Neutrophil (primary cell): ENCODE measurements around the gene TRAF4.

Source experiments
- H3K27ac ChIP-seq: fragments of 200-600 bp; sonication (generic); 2 replicates; pipeline ENCODE4 v1.5.1; 2016; ENCODE audit warnings: mild to moderate bottlenecking, moderate library complexity
- H3K27me3 ChIP-seq: fragments of 200-600 bp; sonication (generic); 2 replicates; pipeline ENCODE4 v1.6.0; 2016; ENCODE audit warnings: mild to moderate bottlenecking
- H3K36me3 ChIP-seq: fragments of 200-600 bp; sonication (generic); 2 replicates; pipeline ENCODE4 v1.5.1; 2017
- H3K4me1 ChIP-seq, 2 experiments: fragments of 200-600 bp in 1 of 2; sonication (generic) in 1 of 2; 1 replicate in 1 of 2; 2 replicates in 1 of 2; pipeline versions ENCODE4 v1.5.1 to v1.6.1; 2013 to 2016; ENCODE audit warnings: low read depth in 1 of 2, low read length in 1 of 2, mild to moderate bottlenecking in 1 of 2, moderate library complexity in 1 of 2; ENCODE audit not compliant: control insufficient read depth in 1 of 2, insufficient read depth in 1 of 2
- H3K4me3 ChIP-seq, 2 experiments: fragments of 200-600 bp in 1 of 2; sonication (generic) in 1 of 2; 1 replicate in 1 of 2; 2 replicates in 1 of 2; pipeline ENCODE4 v1.5.1; 2013 to 2016; ENCODE audit warnings: low read depth in 1 of 2, low read length in 1 of 2, mild to moderate bottlenecking in 1 of 2, moderate library complexity in 1 of 2
- H3K9me3 ChIP-seq: fragments of 200-600 bp; sonication (generic); 2 replicates; pipeline ENCODE4 v1.5.1; 2016
- CTCF ChIP-seq: fragments of 200-600 bp; sonication (generic); IDR thresholded peaks from 2 replicates; pipeline ENCODE4 v1.5.1; 2016; ENCODE audit warnings: antibody characterized with exemption

The TRAF4 gene, protein sequence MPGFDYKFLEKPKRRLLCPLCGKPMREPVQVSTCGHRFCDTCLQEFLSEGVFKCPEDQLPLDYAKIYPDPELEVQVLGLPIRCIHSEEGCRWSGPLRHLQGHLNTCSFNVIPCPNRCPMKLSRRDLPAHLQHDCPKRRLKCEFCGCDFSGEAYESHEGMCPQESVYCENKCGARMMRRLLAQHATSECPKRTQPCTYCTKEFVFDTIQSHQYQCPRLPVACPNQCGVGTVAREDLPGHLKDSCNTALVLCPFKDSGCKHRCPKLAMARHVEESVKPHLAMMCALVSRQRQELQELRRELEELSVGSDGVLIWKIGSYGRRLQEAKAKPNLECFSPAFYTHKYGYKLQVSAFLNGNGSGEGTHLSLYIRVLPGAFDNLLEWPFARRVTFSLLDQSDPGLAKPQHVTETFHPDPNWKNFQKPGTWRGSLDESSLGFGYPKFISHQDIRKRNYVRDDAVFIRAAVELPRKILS

DNA sequence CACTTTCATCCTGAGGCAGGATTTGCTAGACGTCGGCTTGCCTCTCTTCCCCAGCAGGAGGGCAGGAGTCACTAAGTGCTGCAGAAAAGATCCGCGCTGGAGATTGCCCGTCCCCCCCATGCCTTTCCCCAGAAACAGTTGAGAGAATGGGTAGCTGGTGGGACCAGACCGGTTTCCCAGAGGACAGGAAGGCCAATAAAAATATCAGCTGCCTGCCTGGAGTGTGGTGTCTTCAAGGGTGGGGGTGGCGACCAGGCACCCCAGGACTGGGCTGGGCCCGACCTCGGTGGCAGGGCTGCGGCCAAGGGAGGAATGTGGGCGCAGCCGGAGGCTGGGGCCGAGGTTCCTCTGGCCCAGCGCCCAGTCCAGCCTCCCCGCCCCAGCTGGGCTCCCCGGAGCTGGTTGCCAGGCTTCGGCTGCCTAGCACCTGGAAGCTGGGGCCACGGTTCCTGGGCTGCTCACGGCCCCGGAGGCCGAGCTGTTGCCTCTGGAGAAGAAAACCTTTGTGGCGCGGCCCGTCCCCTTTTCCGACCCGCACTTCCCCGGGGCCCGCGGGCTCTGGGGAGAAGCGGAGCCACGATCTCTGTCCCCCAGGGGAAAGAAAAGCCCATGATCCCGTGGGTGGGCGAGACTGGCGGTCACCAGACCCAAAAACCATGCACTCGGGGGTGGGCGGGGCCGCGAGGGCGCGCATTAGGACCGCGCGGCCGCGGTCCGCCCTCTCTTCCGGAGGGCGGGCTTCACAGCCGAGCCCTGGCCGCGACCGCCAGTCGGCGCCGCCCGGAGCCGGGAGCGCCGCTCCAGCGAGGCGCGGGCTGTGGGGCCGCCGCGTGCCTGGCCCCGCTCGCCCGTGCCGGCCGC is at the start of gene TRAF4:
TRAF4 (plus strand) TSS at position 769 of the 861 bp plus-strand sequence. CDS start 102 bp downstream, outside the sequence.
- Histone ChIP-seq H3K27ac (peak within 1 kb of the TSS; percentile 48), H3K36me3 (no peaks in the 10 kb centered on the region), H3K9me3 (no peaks in the 10 kb centered on the region), H3K4me1 (peaks cover 27 to 36% of the 10 kb centered on the region in 2 experiments), H3K27me3 (peaks cover 55% of the 10 kb centered on the region), H3K4me3 (peak within 1 kb of the TSS; percentile 70 to 97)
- TF ChIP-seq CTCF, result no peak

GRCh38 chr17:28698253-28698941 is 45.4 kb upstream of the TRAF4 start:
- Histone ChIP-seq H3K36me3 (peaks cover 100% of the 10 kb centered on the region), H3K9me3 (no peaks in the 10 kb centered on the region), H3K4me3 (no peak overlapping the region), H3K27me3 (no peaks in the 10 kb centered on the region), H3K4me1 (no peaks in the 10 kb centered on the region), H3K27ac (no peak overlapping the region)
- no peak for TF ChIP-seq CTCF

DNA sequence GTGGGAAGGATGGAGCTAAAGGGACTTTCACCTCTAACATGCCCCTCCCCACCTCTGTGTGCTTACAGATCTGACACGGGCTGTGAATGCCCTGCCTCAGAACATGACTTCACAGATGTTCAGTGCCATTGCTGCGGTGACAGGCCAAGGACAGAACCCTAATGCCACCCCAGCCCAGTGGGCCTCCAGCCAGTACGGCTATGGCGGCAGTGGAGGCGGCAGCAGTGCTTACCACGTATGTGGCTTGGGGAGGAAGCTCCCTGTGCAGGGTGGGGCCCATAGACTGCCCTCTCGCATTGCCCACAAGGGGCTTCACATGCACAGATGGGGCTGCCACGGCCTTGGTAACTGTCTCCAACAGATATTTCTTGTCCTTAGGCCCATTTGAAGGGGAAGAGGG is 43.5 kb upstream of the TRAF4 start:
- Histone ChIP-seq H3K4me3 (no peak overlapping the region), H3K27ac (no peak overlapping the region), H3K9me3 (no peaks in the 10 kb centered on the region), H3K27me3 (no peaks in the 10 kb centered on the region), H3K4me1 (no peaks in the 10 kb centered on the region), H3K36me3 (peaks cover 99% of the 10 kb centered on the region)
- TF ChIP-seq CTCF, result no peak

- H3K4me1 ChIP-seq, result no peaks in the 10 kb centered on the region
- no peak overlapping the region for H3K4me3 ChIP-seq
- H3K36me3 ChIP-seq, result peaks cover 98% of the 10 kb centered on the region
- no peak for TF ChIP-seq CTCF
- H3K9me3 ChIP-seq, result no peaks in the 10 kb centered on the region
- H3K27me3 ChIP-seq, result no peaks in the 10 kb centered on the region
- no peak overlapping the region for H3K27ac ChIP-seq
These were observed 42.9 kb upstream of the TRAF4 start for GRCh38 chr17:28700830-28701492.
